K562 treated with DMSO at 1 percent for 4 hours (cell line): ENCODE measurements around the gene PMP22. TPM values are rescaled to one million over a fixed set of nuclear protein-coding genes. Genes with fewer than 3 reads are reported as not detected.

Source experiments
- total RNA-seq: library from RNA; unstranded; fragments of 300-600 nt; gene quantifications from 2 replicates; pipeline ENCODE4 v1.2.3, GENCODE V29; 2022; ENCODE audit not compliant: insufficient read depth

The PMP22 gene
- 13.9 and 14.4 TPM in 2 replicates for total RNA-seq

DNA sequence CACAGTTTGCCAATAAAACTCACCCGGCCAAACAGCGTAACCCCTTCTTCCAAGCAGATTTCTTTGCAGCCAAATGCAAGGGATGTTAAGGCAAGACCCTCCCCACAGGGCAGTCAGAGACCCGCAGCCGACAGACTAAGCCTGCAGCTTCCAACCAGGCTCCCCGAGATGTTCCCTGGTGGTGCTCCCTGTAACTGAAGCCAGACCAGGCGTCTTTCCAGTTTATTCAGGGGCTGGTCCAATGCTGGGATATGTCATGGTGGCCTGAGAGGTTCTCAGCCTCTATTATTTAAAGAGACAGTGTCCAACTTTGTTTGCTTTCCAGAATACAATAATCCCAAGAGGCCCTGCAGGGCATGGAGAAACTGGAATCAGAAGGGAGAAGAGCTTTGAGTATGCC lies at the start of gene PMP22:
Gene PMP22 (minus strand): TSS at position 196 of the 400 bp plus-strand sequence. CDS start 4,599 bp downstream, outside the sequence.

Other genes with a start within 250 kb of the PMP22 start
- gene TEKT3, start 76.3 kb upstream of the PMP22 start, total RNA-seq, result not detected in 2 replicates
- gene CDRT4, start 202.3 kb upstream of the PMP22 start, total RNA-seq, result 4.4 and 9.0 TPM in 2 replicates